Right ventricle myocardium superior (tissue), 1 donor: ENCODE results near the gene M1AP. TPM values are rescaled to one million over a fixed set of nuclear protein-coding genes. Genes with fewer than 3 reads are reported as not detected.
"Not testable (repeated sequence)": the region's sequence is repeated elsewhere in the genome, so short reads cannot be mapped to it uniquely, and the experiment has no call there.

Experiments
- ATAC-seq: fragments of 200-7000 bp; cut with Tn5 transposase; one replicate; pipeline ENCODE4 v1.9.1; 2020; ENCODE audit warnings: mild to moderate bottlenecking; ENCODE audit not compliant: poor library complexity
- DNase-seq: peaks from one replicate; pipeline ENCODE4 v3.0.0-alpha.2; 2020
- intact Hi-C: fragments of 100-400 bp; cut with DNase I; formaldehyde crosslinking; loops from one replicate; pipeline ENCODE4 v1.11.2; 2022
- total RNA-seq: library from RNA; stranded (reverse); fragmentation: NEBNext Ultra II Directional; extraction: Animal tissue kit (Norgen Biotek cat#: 25700); gene quantifications from one replicate; pipeline ENCODE4 v1.2.1, GENCODE V29; 2021
- donor health status: DM: no; HTN: yes; CAD: no; lungs with severe emphysema.

Gene M1AP
- total RNA-seq, 1 donor from 2014 or later, result not detected

DNA sequence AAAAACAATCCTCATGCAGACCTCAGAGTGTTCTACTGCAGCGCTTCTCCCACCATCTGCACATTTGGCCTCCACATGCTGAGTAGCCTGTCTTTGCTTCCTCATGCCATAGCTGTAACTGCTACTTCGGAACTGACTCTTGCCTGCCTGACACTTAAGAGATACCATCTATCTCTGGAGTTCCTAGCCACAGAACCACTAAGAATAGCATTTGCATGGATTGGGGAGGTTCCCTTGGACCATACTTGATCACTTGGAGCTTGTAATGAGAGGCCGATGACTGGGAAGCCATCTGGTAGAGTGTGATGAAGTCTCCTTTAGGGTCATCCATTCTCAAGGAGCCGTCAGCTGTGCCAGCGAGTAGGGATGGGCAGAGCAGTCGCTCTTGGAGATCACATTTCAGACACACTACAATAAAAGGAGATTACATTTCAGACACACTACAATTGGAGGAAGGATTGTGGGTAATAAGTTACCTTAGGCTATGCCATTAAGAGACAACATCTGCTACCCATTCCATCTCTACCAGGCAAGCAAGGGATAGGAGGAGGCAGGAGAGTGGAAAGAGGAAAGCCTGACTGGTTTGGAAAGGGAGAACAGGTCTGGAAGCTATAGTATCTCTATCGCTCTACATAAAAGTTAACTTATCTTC, 71.8 kb downstream of the M1AP start:
- DNase-seq (no peak), ATAC-seq (no peak)
- intact Hi-C loops, result no loop called here

DNA sequence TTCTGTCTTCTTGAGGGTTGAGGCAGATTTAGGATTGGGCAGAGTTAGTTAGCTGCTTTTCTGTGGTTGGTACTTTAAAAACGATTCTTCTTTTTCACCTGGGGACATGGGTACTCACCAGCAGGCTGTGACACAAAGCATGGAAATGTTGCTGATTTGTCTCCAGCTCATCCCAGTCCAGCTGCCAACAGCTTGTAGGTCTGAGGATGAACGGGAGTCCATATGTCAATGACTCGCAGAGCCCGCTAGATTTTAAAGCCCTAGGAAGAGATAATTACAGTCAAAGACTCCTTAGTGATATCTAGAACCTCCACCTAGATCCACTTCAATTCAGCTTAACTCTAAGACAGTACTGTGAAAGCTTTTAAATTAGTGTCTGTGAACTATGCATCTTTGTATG, 72.8 kb downstream of the M1AP start:
- DNase-seq, result no peak
- no peak for ATAC-seq
- intact Hi-C loops, result no loop called here

DNA sequence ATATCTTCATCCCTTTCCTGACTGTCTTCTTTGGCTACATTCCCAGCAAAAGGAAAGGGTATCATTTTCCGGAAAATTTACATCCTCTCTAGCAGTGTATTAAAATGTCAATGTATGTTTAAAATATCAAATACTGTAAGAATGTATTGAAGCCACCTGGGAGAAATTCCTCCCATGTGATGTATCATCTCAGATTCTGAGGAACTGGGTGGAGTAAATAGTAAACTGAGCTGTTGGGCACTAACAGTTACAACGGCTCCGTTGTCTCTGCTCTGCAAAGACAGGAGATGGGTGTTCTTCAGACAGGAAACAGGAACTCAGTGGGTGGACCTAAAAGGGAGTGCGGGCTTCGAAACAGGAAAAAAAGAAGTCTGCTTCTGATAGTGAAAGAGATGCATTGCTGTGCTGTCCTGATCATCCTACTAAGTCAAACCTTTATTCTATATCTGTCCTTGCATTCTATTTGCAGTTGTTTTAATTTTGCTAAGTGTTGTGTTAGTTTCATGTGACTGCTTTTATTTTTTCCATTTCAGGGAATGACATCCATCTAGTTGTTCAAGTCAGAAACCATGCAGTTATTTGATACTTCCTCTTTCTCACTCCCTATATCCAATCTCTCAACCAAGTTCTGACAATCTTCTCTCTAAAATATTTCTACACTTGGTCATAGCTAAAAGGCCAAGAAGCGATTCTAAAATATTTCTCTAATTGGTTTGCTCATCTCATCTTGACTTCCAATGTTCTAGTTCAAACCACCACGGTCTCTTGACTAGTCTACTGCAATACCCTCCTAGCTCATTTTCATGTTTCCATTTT, 74.2 kb downstream of the M1AP start:
- ATAC-seq, result peak; percentile 38
- DNase-seq, result no peak
- intact Hi-C loops, result no loop called here

DNA sequence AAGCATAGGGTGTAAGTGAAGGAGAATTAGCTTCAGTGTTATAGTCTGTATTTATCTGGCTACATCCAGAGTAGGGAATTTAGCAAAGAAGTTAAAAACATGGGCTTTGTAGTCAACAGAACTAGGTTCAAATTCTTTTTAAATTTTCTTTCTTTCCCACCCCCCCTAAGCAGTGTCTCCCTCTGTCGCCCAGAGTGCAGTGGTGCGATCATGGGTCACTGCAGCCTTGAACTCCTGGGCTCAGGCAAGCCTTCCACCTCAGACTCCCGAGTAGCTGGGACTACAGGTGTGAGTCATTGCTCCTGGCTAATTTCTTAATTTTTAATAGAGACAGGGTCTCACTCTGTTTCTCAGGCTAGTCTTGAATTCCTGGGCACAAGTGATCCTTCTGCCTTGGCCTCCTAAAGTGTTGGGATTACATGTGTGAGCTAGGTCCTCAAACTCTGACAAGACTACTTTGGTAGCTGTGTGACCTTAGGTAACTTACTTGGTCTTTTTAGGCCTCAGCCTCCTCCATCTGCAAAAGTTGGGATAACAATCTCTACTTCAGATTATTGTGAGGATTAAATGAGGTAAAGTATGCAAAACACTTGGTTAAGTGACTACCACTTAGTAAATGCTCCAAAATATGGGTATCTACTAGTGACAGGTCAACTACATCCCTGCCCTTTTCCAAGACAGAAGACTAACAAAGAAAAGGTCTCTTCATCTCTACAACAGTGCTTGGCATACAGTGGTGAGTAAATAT, 75.8 kb downstream of the M1AP start:
- ATAC-seq (no peak), DNase-seq (no peak)
- intact Hi-C loops, result no loop called here

DNA sequence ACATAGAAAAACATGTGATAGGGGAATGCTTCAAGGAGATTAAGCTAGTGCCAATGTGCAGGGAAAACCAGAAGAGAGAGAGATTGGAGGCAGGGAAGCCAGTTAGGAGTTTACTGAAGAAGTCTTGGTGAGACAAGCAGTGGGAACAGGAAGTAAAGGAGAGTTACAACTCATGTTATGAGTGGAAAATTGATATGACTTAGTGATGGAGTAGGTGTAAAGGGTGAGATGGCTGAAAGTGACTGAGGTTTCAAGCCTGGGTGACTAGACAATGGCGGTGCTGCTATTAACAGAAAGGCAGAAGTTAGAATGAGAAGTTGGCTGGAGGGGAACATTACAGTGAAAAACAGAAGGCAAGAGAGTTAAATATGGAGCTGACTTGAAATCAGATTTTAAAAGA, 77.1 kb downstream of the M1AP start:
- DNase-seq, result no peak
- intact Hi-C loops, result no loop called here
- no peak for ATAC-seq

DNA sequence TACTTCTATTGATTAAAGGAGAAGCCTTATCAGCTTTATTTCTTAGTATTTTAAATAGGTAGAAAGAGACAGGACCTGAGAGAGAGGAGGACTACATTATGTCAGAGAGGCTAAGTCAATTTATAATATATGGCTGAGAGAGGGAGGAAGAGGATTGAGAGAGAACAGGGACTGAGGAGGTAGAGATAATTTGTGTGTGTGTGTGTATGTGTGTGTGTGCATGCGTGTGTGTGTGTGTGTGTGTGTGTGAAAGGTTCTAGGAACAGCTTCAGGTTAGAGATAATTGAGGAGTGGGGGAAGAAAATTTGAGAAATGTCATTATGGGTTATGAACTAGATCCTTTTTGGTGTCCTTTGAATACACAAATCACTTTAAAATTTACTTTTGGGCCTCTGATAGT, 78.4 kb downstream of the M1AP start:
- no peak for ATAC-seq
- intact Hi-C loops, result no loop called here
- no peak for DNase-seq

DNA sequence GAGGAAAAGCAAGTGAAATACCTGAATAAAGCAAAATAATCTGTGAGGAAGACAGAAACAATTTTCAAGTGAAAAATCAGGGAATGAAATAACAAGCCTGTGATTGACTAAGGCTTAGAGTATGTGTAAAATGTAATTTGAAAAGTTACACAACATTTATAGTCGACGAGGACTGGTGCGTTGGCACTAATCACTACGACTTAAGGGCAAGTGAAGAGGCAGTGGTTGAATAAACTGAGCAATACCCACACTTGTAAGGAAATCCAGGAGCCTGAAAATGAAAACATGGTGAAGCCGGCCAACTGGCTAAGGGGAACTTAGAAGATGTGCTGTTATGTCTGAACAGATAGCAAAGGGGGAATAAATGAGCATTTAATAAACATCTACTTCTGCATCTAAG, 80.2 kb downstream of the M1AP start:
- intact Hi-C loops, result no loop called here
- no peak for ATAC-seq

DNA sequence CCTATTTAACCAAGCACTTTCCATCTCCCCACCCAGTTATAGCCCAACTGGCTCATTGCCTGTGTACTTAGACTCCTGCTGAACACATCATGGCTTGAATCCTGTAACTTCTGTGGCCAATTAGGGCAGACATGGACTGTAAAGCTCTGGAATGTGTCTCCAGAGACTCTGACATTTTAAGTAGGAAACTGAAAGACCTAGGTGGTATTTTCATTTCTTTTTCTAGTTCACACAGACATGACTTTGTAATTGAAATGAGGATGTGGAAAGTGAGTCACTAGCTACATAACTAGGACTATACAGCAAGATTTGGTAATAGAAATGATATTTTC, 81.4 kb downstream of the M1AP start:
- intact Hi-C loops, result no loop called here
- DNase-seq (no peak), ATAC-seq (no peak)

More for the DNA sequence above, 80.2 kb downstream of the M1AP start:
- DNase-seq, result no peak

DNA sequence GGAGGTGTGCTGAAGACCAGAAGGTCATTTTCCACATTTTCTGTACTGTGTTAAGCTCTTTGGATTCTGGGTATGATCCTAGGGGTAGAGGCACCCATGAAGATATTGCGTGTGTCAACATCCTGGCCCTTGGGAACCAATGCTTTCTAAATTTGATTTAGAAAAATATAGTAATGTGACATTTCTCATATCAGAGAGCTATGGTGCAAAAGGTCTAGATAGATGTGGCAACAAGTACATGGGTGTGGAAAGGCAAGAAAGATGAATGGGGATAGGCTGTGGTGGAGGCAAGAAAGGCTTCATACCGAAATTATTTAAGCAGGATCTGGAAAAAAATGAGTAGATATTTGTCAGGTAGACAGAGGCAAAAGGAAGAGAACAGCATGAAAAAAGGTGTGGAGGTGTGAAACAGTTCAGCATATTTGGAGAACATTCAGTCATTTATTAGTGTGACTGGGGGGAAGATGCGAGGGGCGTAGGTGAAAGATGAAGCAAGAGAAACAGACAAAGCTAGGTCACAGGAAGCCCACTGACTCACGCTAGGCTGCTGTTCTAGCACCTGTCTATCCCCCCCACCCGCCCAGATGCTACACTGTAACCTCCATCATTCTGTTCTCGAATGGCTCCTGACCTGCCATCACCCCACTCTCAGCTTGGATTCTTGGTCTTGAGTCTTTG, 81.9 kb downstream of the M1AP start:
- ATAC-seq (no peak), DNase-seq (no peak)
- intact Hi-C loops, result no loop called here

DNA sequence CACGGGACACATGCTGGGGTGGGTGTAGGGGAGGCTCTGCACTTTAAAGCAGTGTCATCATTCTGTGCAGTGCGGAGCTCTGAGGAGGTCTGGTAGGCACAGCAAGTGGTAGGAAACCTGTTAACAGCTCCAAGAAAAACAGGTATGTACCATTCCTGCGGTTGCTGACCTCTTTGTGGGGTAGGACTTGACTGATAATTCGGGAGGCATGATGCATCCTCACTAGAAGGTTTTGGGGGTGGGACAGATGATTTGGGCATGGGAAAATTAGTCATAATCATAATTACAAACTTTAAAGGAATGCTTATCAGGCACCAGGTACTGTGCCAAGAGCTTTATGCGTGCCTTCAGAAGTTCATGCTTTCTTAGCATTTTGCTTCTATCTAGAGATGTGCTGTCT, 83.9 kb downstream of the M1AP start:
- intact Hi-C loops, result no loop called here
- DNase-seq, result no peak
- no peak for ATAC-seq

DNA sequence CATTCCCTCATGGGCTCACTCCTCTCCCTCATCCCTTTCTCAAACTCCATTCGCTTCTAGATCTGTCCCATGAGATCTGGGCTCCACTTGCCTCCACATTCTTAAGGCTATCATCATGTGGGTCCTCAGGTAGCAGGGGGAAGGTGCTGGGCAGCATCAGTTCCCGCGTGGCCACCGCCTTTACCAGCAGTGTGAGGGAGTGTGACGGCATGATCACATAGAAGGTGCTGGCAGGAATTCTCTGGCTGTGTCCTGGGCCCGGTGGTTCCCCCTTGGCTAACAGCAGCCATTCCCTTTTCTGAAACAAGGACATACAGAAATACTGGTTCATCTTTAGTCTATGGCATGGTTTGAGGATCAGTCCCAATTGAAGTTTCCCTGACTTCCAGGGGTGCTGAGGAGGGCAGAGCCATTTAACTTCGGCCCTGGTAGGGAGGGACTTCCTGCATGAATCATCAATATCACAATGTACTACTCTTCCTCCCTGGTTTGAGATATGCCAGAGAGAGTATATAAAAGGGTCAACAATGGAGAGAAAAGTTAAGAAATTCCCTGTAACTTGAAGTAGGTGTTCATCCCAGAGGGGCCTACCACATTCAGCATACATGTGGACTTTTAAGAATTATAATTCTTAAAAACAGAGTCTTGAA, 85.9 kb downstream of the M1AP start:
- ATAC-seq (no peak), DNase-seq (no peak)
- intact Hi-C loops, result no loop called here

DNA sequence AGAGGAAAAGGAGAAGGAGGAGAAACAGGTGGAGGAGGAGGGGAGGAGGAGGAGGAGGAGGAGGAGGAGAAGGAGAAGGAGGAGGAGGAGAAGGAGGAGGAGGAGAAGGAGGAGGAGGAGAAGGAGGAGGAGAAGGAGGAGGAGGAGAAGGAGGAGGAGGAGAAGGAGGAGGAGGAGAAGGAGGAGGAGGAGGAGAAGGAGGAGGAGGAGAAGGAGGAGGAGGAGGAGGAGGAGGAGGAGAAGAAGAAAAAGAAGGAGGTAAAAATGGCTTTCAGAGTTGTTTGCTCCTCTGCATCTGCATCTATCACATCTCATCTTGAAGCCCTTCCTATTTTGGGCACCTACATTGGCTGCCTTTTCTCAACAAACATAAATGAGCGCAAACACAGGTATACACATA, 87.1 kb downstream of the M1AP start:
- ATAC-seq, intact Hi-C loops, DNase-seq: not testable (repeated sequence)

DNA sequence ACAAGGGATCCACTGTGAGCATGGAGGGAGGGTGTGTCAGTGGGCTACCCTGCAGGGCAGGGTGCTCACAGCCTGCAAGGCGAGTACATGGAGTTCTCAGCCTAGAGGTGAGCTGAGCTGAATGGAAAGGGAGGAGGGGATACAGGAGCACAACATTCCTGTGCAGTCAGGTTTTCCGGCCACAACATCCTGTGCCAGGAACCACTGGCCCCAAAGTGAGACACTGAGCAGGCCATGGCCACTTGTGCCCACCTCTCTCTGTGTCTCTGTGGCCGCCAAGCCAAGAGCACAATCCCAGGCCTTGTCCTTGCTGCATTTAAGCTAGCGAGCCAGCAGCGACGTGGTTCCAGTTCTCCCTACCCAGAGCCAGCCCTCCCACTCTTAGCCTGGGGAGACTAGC, 87.5 kb downstream of the M1AP start:
- DNase-seq (no peak), ATAC-seq (no peak)
- intact Hi-C loops, result no loop called here

DNA sequence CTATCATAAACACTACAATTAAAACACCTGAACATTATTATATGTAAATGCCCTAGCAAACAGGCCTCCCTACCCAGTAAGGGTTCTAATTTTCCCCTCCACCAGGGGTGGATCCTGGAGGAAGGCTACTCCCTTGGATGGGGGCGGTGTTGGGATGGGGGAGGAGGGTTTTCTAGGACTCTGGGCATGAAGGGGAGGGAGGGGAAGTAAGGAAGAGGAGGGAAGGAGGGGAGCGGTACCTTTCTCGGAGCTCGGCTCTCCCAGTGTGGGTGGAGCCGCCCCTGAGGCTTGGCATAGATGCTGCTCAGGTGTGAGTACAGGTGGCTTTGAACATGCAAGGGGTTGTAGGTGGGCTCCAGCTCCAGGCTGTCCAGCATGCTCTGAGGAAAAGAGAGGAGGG, 88.2 kb downstream of the M1AP start:
- intact Hi-C loops, result no loop called here
- ATAC-seq (no peak), DNase-seq (no peak)

DNA sequence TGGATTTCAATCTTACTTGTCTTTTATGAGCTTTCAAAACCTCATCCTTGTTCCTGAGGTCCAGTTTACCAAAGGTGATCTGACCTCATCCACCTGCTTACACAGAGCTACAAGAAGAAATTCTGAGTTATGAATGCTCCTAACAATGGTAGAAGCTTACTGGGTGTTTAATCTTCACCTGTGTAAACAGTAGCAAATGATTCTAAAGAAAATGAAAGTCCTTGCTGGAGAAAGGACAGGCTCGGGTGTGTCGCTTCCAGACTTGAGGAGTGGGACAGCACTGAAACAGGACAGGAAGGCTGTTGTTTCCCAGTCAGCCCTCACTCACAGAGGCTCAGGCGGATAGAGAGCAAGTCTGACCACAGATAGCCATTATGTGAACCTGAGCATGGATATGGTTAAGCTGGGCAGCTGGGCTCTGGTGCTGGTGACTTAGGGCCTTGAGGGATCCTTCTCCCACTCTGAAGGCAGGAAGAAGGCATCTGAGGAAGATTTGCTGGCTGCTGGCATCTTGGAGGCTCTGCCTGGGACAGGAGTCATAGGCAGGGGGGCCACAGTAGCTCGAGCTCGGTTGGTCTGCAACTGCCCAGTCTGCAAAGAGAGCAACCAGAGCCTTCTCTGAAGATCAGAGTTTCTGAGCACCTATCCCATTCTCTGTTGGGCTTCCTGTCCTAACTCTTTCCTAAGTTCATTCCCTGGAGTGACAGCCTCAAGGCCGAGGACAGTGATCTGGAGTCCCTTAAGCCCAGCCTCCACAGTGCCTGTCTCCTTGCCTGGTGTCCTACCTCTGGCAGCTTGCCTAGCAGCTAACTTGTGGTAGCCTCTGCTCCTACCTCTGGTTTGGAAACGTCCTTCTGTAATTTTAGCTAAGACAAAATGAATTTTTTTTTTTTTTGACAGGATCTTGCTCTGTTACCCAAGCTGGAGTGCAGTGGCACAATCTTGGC, 89.6 kb downstream of the M1AP start:
- no peak for DNase-seq
- intact Hi-C loops, result no loop called here
- no peak for ATAC-seq

DNA sequence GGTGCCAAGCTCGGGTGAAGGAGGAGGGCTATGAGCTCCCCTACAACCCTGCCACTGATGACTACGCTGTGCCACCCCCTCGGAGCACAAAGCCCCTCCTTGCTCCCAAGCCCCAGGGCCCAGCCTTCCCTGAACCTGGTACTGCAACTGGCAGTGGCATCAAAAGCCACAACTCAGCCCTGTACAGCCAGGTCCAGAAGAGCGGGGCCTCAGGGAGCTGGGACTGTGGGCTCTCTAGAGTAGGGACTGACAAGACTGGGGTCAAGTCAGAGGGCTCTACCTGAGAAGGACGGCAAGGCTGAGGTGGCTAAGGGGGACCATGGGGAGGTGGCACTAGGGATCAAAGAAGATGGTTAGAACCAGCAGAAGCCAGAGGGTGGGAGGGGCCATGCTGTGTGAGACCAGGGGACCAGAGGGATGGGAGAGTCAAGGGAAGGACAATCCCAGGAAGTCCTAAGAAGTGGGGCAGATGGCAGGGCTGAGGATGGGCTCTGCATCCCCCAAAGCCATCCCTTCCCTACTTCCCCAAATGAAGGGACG, 91.2 kb downstream of the M1AP start:
- intact Hi-C loops, result no loop called here
- DNase-seq (no peak), ATAC-seq (no peak)

DNA sequence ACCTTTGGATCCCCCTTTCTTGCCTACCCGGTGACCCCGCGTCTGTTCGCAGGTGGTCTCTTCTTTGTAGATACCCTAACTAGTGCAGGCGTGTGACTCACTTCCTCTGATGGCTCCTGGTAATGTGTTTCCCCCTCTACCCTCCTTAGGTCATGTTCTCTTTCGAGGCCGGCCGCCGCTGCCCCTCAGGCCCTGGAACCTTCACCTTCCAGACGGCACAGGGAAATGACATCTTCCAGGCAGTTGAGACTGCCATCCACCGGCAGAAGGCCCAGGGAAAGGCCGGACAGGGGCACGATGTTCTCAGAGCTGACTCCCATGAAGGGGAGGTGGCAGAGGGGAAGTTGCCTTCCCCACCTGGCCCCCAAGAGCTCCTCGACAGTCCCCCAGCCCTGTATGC, 92.0 kb downstream of the M1AP start:
- no peak for ATAC-seq
- no peak for DNase-seq
- intact Hi-C loops, result no loop called here
